ENCODE measurements around the gene VASP.

VASP gene

GRCh38 chr19:45514376-45515051 lies 7.2 kb downstream of the VASP start:
- peak overlapping the region; percentile 94 for H3K27ac Mint-ChIP-seq
- peak; percentile 58 for ATAC-seq
- no peaks in the 10 kb centered on the region for H3K9me3 Mint-ChIP-seq
- DNase-seq (ENCODE audit: low spot score in 2 of 2): peak in 1 of 2 donors; percentile 55
- H3K4me1 Mint-ChIP-seq: peaks cover 67% of the 10 kb centered on the region
- H3K4me3 Mint-ChIP-seq: peak overlapping the region; percentile 65
- H3K36me3 Mint-ChIP-seq: peaks cover 98% of the 10 kb centered on the region

DNA sequence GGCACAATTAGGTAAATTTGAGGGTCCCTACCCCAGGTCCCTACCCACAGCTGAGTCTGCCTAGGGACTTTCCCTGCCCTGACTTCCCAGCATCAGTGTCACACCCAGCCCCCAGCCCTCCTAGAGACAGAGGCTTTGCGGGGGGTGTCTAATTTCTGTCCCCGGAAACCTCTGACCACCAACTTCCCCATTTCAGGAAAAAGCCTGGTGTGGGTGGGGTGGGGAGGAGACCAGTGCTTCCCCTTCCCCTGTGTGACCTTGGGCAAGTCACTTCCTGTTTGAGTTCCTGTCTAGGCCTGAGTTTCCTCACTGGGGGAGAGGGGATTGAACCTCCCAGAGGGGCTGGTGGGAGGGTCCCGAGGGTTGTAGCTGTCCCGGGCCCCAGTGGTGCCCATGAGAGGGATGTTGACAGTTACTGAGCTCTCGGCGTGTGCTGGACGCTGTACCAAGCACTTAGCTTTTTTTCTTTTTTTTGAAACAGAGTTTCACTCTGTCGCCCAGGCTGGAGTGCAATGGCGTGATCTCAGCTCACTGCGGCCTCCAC lies 7.9 kb downstream of the VASP start:
- ATAC-seq: peak; percentile 65
- DNase-seq (ENCODE audit: low spot score in 2 of 2): peak in 1 of 2 donors; percentile 74
- peaks cover 61% of the 10 kb centered on the region for H3K4me1 Mint-ChIP-seq
- peak overlapping the region; percentile 65 for H3K4me3 Mint-ChIP-seq
- peaks cover 98% of the 10 kb centered on the region for H3K36me3 Mint-ChIP-seq
- peak overlapping the region; percentile 94 for H3K27ac Mint-ChIP-seq
- H3K9me3 Mint-ChIP-seq: no peaks in the 10 kb centered on the region

- Mint-ChIP-seq H3K4me1 (peaks cover 55% of the 10 kb centered on the region), H3K9me3 (no peaks in the 10 kb centered on the region), H3K4me3 (peak overlapping the region; percentile 65), H3K36me3 (peaks cover 98% of the 10 kb centered on the region), H3K27ac (peak overlapping the region; percentile 94)
- ATAC-seq: peak; percentile 27
- DNase-seq (ENCODE audit: low spot score in 2 of 2): no peak
These were observed 8.6 kb downstream of the VASP start for GRCh38 chr19:45515807-45516401.

- Mint-ChIP-seq H3K27ac (peak overlapping the region; percentile 94), H3K4me1 (peaks cover 50% of the 10 kb centered on the region), H3K36me3 (peaks cover 98% of the 10 kb centered on the region), H3K4me3 (no peak overlapping the region), H3K9me3 (no peaks in the 10 kb centered on the region)
- DNase-seq (ENCODE audit: low spot score in 2 of 2) (no peak), ATAC-seq (no peak)
These were observed 10.0 kb downstream of the VASP start for GRCh38 chr19:45517238-45517637.

- DNase-seq (ENCODE audit: low spot score in 2 of 2) (no peak), ATAC-seq (no peak)
- H3K36me3 Mint-ChIP-seq: peaks cover 98% of the 10 kb centered on the region
- H3K27ac Mint-ChIP-seq: peak overlapping the region; percentile 94
- no peak overlapping the region for H3K4me3 Mint-ChIP-seq
- peaks cover 45% of the 10 kb centered on the region for H3K4me1 Mint-ChIP-seq
- no peaks in the 10 kb centered on the region for H3K9me3 Mint-ChIP-seq
These were observed 10.6 kb downstream of the VASP start for GRCh38 chr19:45517641-45518468.

GRCh38 chr19:45518469-45518826 lies 11.2 kb downstream of the VASP start:
- DNase-seq (ENCODE audit: low spot score in 2 of 2): no peak
- peaks cover 42% of the 10 kb centered on the region for H3K4me1 Mint-ChIP-seq
- ATAC-seq: no peak
- peaks cover 98% of the 10 kb centered on the region for H3K36me3 Mint-ChIP-seq
- H3K27ac Mint-ChIP-seq: no peak overlapping the region
- H3K9me3 Mint-ChIP-seq: no peaks in the 10 kb centered on the region
- H3K4me3 Mint-ChIP-seq: no peak overlapping the region

- no peak overlapping the region for H3K4me3 Mint-ChIP-seq
- no peaks in the 10 kb centered on the region for H3K9me3 Mint-ChIP-seq
- H3K4me1 Mint-ChIP-seq: peaks cover 13% of the 10 kb centered on the region
- no peak for ATAC-seq
- no peak for DNase-seq (ENCODE audit: low spot score in 2 of 2)
- peaks cover 100% of the 10 kb centered on the region for H3K36me3 Mint-ChIP-seq
- no peak overlapping the region for H3K27ac Mint-ChIP-seq
These were observed 15.0 kb downstream of the VASP start for GRCh38 chr19:45522010-45522941.

GRCh38 chr19:45523642-45524256 lies 16.5 kb downstream of the VASP start:
- H3K36me3 Mint-ChIP-seq: peaks cover 100% of the 10 kb centered on the region
- peaks cover 23% of the 10 kb centered on the region for H3K4me1 Mint-ChIP-seq
- DNase-seq (ENCODE audit: low spot score in 2 of 2) (peak; percentile 65 to 86), ATAC-seq (peak; percentile 98)
- no peaks in the 10 kb centered on the region for H3K9me3 Mint-ChIP-seq
- H3K4me3 Mint-ChIP-seq: no peak overlapping the region
- peak overlapping the region; percentile 83 for H3K27ac Mint-ChIP-seq

GRCh38 chr19:45524575-45525129 lies 17.4 kb downstream of the VASP start:
- DNase-seq (ENCODE audit: low spot score in 2 of 2) (no peak), ATAC-seq (no peak)
- Mint-ChIP-seq H3K9me3 (no peaks in the 10 kb centered on the region), H3K4me1 (peaks cover 23% of the 10 kb centered on the region), H3K36me3 (peaks cover 99% of the 10 kb centered on the region), H3K27ac (peak overlapping the region; percentile 83), H3K4me3 (no peak overlapping the region)

GRCh38 chr19:45526143-45526542 lies 18.9 kb downstream of the VASP start:
- H3K36me3 Mint-ChIP-seq: peaks cover 88% of the 10 kb centered on the region
- no peaks in the 10 kb centered on the region for H3K9me3 Mint-ChIP-seq
- no peak overlapping the region for H3K4me3 Mint-ChIP-seq
- no peak for ATAC-seq
- H3K4me1 Mint-ChIP-seq: peaks cover 23% of the 10 kb centered on the region
- DNase-seq (ENCODE audit: low spot score in 2 of 2): no peak
- no peak overlapping the region for H3K27ac Mint-ChIP-seq

DNA sequence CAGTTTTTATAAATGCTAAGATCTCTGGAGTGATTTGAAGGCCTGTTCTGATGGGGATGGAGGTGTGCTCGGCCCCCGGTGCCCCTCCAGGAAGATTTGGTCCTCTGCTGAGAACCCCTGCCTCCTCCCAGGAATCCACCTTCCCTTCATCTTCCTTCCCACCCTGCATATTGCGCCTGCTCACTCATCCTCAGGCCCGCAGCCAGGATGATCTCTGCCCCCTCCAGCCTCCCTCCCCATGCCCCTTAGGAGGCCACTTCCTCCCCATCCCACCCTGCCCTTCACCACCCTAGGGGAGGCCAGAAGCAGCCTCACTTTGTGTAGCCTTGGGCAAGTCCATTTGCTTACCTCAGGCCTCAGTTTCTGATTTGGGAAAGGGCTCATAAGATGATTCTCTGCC lies 19.7 kb downstream of the VASP start:
- H3K27ac Mint-ChIP-seq: no peak overlapping the region
- H3K4me1 Mint-ChIP-seq: peaks cover 23% of the 10 kb centered on the region
- ATAC-seq (no peak), DNase-seq (ENCODE audit: low spot score in 2 of 2) (no peak)
- H3K4me3 Mint-ChIP-seq: no peak overlapping the region
- H3K9me3 Mint-ChIP-seq: peaks cover 5% of the 10 kb centered on the region
- peaks cover 80% of the 10 kb centered on the region for H3K36me3 Mint-ChIP-seq

- DNase-seq (ENCODE audit: low spot score in 2 of 2) (no peak), ATAC-seq (no peak)
- peak overlapping the region; percentile 8 for H3K4me3 Mint-ChIP-seq
- H3K27ac Mint-ChIP-seq: peak overlapping the region; percentile 80
- peaks cover 73% of the 10 kb centered on the region for H3K36me3 Mint-ChIP-seq
- H3K9me3 Mint-ChIP-seq: peaks cover 5% of the 10 kb centered on the region
- H3K4me1 Mint-ChIP-seq: peaks cover 23% of the 10 kb centered on the region
These were observed 20.5 kb downstream of the VASP start for GRCh38 chr19:45527731-45528130.

- DNase-seq (ENCODE audit: low spot score in 2 of 2) (no peak), ATAC-seq (no peak)
- Mint-ChIP-seq H3K4me1 (peaks cover 22% of the 10 kb centered on the region), H3K9me3 (peaks cover 5% of the 10 kb centered on the region), H3K36me3 (peaks cover 67% of the 10 kb centered on the region), H3K27ac (peak overlapping the region; percentile 80), H3K4me3 (peak overlapping the region; percentile 8)
These were observed 21.0 kb downstream of the VASP start for GRCh38 chr19:45528149-45528743.
